Stimulated activated naive CD8-positive, alpha-beta T cell treated with anti-CD3 and anti-CD28 coated beads, Interleukin-15, amount 100 ng/mL, for 72 hours (primary cell): ENCODE results near the gene PLCH1.

ENCODE experiments used
- ATAC-seq: fragments of 150-1000 bp; cut with Tn5 transposase; 2 replicates; pipeline ENCODE4 v1.10.0; 2021; ENCODE audit warnings: mild to moderate bottlenecking, moderate library complexity
- DNase-seq, 2 donors: peaks; one replicate each; pipeline ENCODE4 v3.0.0; 2021 to 2022
- H3K27ac Mint-ChIP-seq, 2 donors: one replicate each; pipeline ENCODE4 v1.8.0; 2022; ENCODE audit warnings: mild to moderate bottlenecking in 2 of 2, mixed read lengths in 2 of 2, moderate library complexity in 2 of 2
- H3K27me3 Mint-ChIP-seq: one replicate; pipeline ENCODE4 v1.8.0; 2022; ENCODE audit warnings: mixed read lengths
- H3K4me1 Mint-ChIP-seq: one replicate; pipeline ENCODE4 v1.8.0; 2022; ENCODE audit warnings: mild to moderate bottlenecking, mixed read lengths
- H3K4me3 Mint-ChIP-seq, 2 donors: one replicate each; pipeline ENCODE4 v1.8.0; 2022; ENCODE audit warnings: mild to moderate bottlenecking in 2 of 2, mixed read lengths in 2 of 2, moderate library complexity in 1 of 2
- H3K9me3 Mint-ChIP-seq, 2 donors: one replicate each; pipeline ENCODE4 v1.8.0; 2022; ENCODE audit warnings: mixed read lengths in 2 of 2

PLCH1 gene

GRCh38 chr3:155595371-155595770, 149.5 kb downstream of the PLCH1 start:
- no peak for ATAC-seq
- no peaks in the 10 kb centered on the region for H3K4me1 Mint-ChIP-seq
- H3K9me3 Mint-ChIP-seq: no peaks in the 10 kb centered on the region
- no peak overlapping the region for H3K27ac Mint-ChIP-seq
- H3K27me3 Mint-ChIP-seq: peaks cover 5% of the 10 kb centered on the region
- no peak for DNase-seq
- no peak overlapping the region for H3K4me3 Mint-ChIP-seq

- no peaks in the 10 kb centered on the region for H3K4me1 Mint-ChIP-seq
- ATAC-seq (no peak), DNase-seq (no peak)
- H3K27ac Mint-ChIP-seq: no peak overlapping the region
- no peaks in the 10 kb centered on the region for H3K9me3 Mint-ChIP-seq
- H3K4me3 Mint-ChIP-seq: no peak overlapping the region
- peaks cover 5% of the 10 kb centered on the region for H3K27me3 Mint-ChIP-seq
Measured at GRCh38 chr3:155594526-155595187, 150.2 kb downstream of the PLCH1 start.

- H3K9me3 Mint-ChIP-seq: no peaks in the 10 kb centered on the region
- H3K27ac Mint-ChIP-seq: no peak overlapping the region
- no peak for ATAC-seq
- no peaks in the 10 kb centered on the region for H3K4me1 Mint-ChIP-seq
- no peak for DNase-seq
- peaks cover 5% of the 10 kb centered on the region for H3K27me3 Mint-ChIP-seq
- H3K4me3 Mint-ChIP-seq: no peak overlapping the region
Measured at GRCh38 chr3:155587581-155587980, 157.3 kb downstream of the PLCH1 start.

GRCh38 chr3:155585384-155585783, 159.5 kb downstream of the PLCH1 start:
- no peak overlapping the region for H3K4me3 Mint-ChIP-seq

GRCh38 chr3:155581579-155581978, 163.3 kb downstream of the PLCH1 start:
- Mint-ChIP-seq H3K4me1 (no peaks in the 10 kb centered on the region), H3K4me3 (no peak overlapping the region), H3K27ac (no peak overlapping the region), H3K27me3 (peaks cover 14% of the 10 kb centered on the region), H3K9me3 (no peaks in the 10 kb centered on the region)
- no peak for DNase-seq
- no peak for ATAC-seq

More at GRCh38 chr3:155585384-155585783, 159.5 kb downstream of the PLCH1 start:
- no peak for DNase-seq
- no peaks in the 10 kb centered on the region for H3K9me3 Mint-ChIP-seq
- H3K27me3 Mint-ChIP-seq: peaks cover 6% of the 10 kb centered on the region
- peak overlapping the region in 1 of 2 donors; percentile 59 for H3K27ac Mint-ChIP-seq
- no peaks in the 10 kb centered on the region for H3K4me1 Mint-ChIP-seq
- no peak for ATAC-seq

- DNase-seq: no peak
- Mint-ChIP-seq H3K9me3 (no peaks in the 10 kb centered on the region), H3K4me3 (no peak overlapping the region)
Measured at GRCh38 chr3:155572085-155572484, 172.8 kb downstream of the PLCH1 start.

GRCh38 chr3:155568295-155568694, 176.6 kb downstream of the PLCH1 start:
- DNase-seq: no peak
- Mint-ChIP-seq H3K27me3 (no peaks in the 10 kb centered on the region), H3K9me3 (no peaks in the 10 kb centered on the region), H3K4me1 (no peaks in the 10 kb centered on the region), H3K27ac (no peak overlapping the region), H3K4me3 (no peak overlapping the region)
- no peak for ATAC-seq

More at GRCh38 chr3:155572085-155572484, 172.8 kb downstream of the PLCH1 start:
- H3K4me1 Mint-ChIP-seq: no peaks in the 10 kb centered on the region
- ATAC-seq: no peak
- no peaks in the 10 kb centered on the region for H3K27me3 Mint-ChIP-seq
- no peak overlapping the region for H3K27ac Mint-ChIP-seq

- Mint-ChIP-seq H3K4me3 (no peak overlapping the region), H3K4me1 (peaks cover 3% of the 10 kb centered on the region), H3K9me3 (no peaks in the 10 kb centered on the region), H3K27me3 (no peaks in the 10 kb centered on the region), H3K27ac (no peak overlapping the region)
- no peak for ATAC-seq
- no peak for DNase-seq
Measured at GRCh38 chr3:155560594-155560993, 184.3 kb downstream of the PLCH1 start.

GRCh38 chr3:155560135-155560534, 184.7 kb downstream of the PLCH1 start:
- DNase-seq: no peak
- no peak overlapping the region for H3K4me3 Mint-ChIP-seq
- H3K9me3 Mint-ChIP-seq: no peaks in the 10 kb centered on the region
- H3K4me1 Mint-ChIP-seq: peaks cover 7% of the 10 kb centered on the region
- ATAC-seq: no peak
- no peak overlapping the region for H3K27ac Mint-ChIP-seq
- H3K27me3 Mint-ChIP-seq: no peaks in the 10 kb centered on the region

- no peak for ATAC-seq
- H3K27ac Mint-ChIP-seq: no peak overlapping the region
Measured at GRCh38 chr3:155556531-155556930, 188.3 kb downstream of the PLCH1 start.

GRCh38 chr3:155555479-155556060, 189.3 kb downstream of the PLCH1 start:
- ATAC-seq: no peak
- Mint-ChIP-seq H3K9me3 (peaks cover 0 to 5% of the 10 kb centered on the region in 2 donors), H3K4me1 (peaks cover 28% of the 10 kb centered on the region), H3K27me3 (no peaks in the 10 kb centered on the region), H3K27ac (peak overlapping the region; percentile 31 to 40), H3K4me3 (peak overlapping the region; percentile 49 to 57)
- DNase-seq: no peak

More at GRCh38 chr3:155556531-155556930, 188.3 kb downstream of the PLCH1 start:
- peaks cover 28% of the 10 kb centered on the region for H3K4me1 Mint-ChIP-seq
- H3K9me3 Mint-ChIP-seq: peaks cover 0 to 5% of the 10 kb centered on the region in 2 donors
- H3K27me3 Mint-ChIP-seq: no peaks in the 10 kb centered on the region
- DNase-seq: no peak
- no peak overlapping the region for H3K4me3 Mint-ChIP-seq

GRCh38 chr3:155554777-155555451, 190.0 kb downstream of the PLCH1 start:
- H3K27ac Mint-ChIP-seq: peak overlapping the region in 1 of 2 donors; percentile 31
- peak overlapping the region; percentile 49 to 57 for H3K4me3 Mint-ChIP-seq
- peak; percentile 82 for ATAC-seq
- H3K9me3 Mint-ChIP-seq: peaks cover 0 to 5% of the 10 kb centered on the region in 2 donors
- peak; percentile 17 to 41 for DNase-seq
- H3K27me3 Mint-ChIP-seq: no peaks in the 10 kb centered on the region
- H3K4me1 Mint-ChIP-seq: peaks cover 28% of the 10 kb centered on the region

- DNase-seq: peak; percentile 8 to 26
- Mint-ChIP-seq H3K4me1 (peaks cover 38% of the 10 kb centered on the region), H3K27ac (no peak overlapping the region), H3K4me3 (peak overlapping the region; percentile 0 to 35), H3K9me3 (peaks cover 0 to 5% of the 10 kb centered on the region in 2 donors), H3K27me3 (no peaks in the 10 kb centered on the region)
- ATAC-seq: peak; percentile 86
Measured at GRCh38 chr3:155553780-155554179, 191.1 kb downstream of the PLCH1 start.

- H3K27ac Mint-ChIP-seq: peak overlapping the region in 1 of 2 donors; percentile 8
- no peak for DNase-seq
- H3K4me1 Mint-ChIP-seq: peaks cover 41% of the 10 kb centered on the region
- no peaks in the 10 kb centered on the region for H3K27me3 Mint-ChIP-seq
- ATAC-seq: no peak
- H3K4me3 Mint-ChIP-seq: no peak overlapping the region
- H3K9me3 Mint-ChIP-seq: peaks cover 0 to 5% of the 10 kb centered on the region in 2 donors
Measured at GRCh38 chr3:155553326-155553725, 191.5 kb downstream of the PLCH1 start.

- Mint-ChIP-seq H3K27ac (no peak overlapping the region), H3K4me3 (no peak overlapping the region), H3K9me3 (peaks cover 0 to 5% of the 10 kb centered on the region in 2 donors), H3K4me1 (peaks cover 36% of the 10 kb centered on the region), H3K27me3 (no peaks in the 10 kb centered on the region)
- no peak for ATAC-seq
- no peak for DNase-seq
Measured at GRCh38 chr3:155550391-155550790, 194.5 kb downstream of the PLCH1 start.

GRCh38 chr3:155549087-155549486, 195.8 kb downstream of the PLCH1 start:
- DNase-seq (no peak), ATAC-seq (peak; percentile 57)
- Mint-ChIP-seq H3K4me3 (no peak overlapping the region), H3K9me3 (peaks cover 0 to 5% of the 10 kb centered on the region in 2 donors), H3K27ac (no peak overlapping the region), H3K27me3 (no peaks in the 10 kb centered on the region), H3K4me1 (peaks cover 23% of the 10 kb centered on the region)
